ENCODE data around the gene LTC4S. TPM values are rescaled to one million over a fixed set of nuclear protein-coding genes. Genes with fewer than 3 reads are reported as not detected.

The LTC4S gene
- total RNA-seq, 4 donors from 2014 or later = 4.1 to 22.9 (median 13.6) TPM; not detected in 1

GRCh38 chr5:179816796-179817469, 23.1 kb downstream of the LTC4S start:
- peaks cover 0 to 1% of the 10 kb centered on the region in 2 donors for H3K4me1 ChIP-seq
- no peaks in the 10 kb centered on the region for H3K27me3 ChIP-seq
- H3K36me3 ChIP-seq = no peaks in the 10 kb centered on the region
- H3K27ac ChIP-seq = peak overlapping the region; percentile 98 to 99
- DNase-seq = peak in 1 of 2 donors; percentile 31
- peak overlapping the region; percentile 34 to 44 for H3K4me3 ChIP-seq
- TF ChIP-seq CTCF (IDR thresholded peaks at IDR 0.05) (peak in 2 of 4 experiments; percentile 6 to 14), POLR2A (IDR thresholded peaks at IDR 0.05) (peak in 1 of 2 donors; percentile 19)
- intact Hi-C loops (cut with DNase I; ENCODE audit: low total_unique reads) = no loop called here
- no peaks in the 10 kb centered on the region for H3K9me3 ChIP-seq

- Histone ChIP-seq H3K27me3 (no peaks in the 10 kb centered on the region), H3K4me1 (peaks cover 0 to 7% of the 10 kb centered on the region in 2 donors)
- intact Hi-C loops (cut with DNase I; ENCODE audit: low total_unique reads) = no loop called here
These were observed 23.7 kb downstream of the LTC4S start for GRCh38 chr5:179817470-179817840.

GRCh38 chr5:179817890-179818745, 24.3 kb downstream of the LTC4S start:
- Histone ChIP-seq H3K27ac (peak overlapping the region; percentile 98 to 99), H3K4me1 (peaks cover 0 to 13% of the 10 kb centered on the region in 2 donors), H3K4me3 (peak overlapping the region; percentile 48 to 97), H3K27me3 (no peaks in the 10 kb centered on the region), H3K36me3 (no peaks in the 10 kb centered on the region), H3K9me3 (no peaks in the 10 kb centered on the region)
- intact Hi-C loops (cut with DNase I; ENCODE audit: low total_unique reads) = no loop called here
- TF ChIP-seq CTCF (IDR thresholded peaks at IDR 0.05) = no peak
- no peak for TF ChIP-seq POLR2A (IDR thresholded peaks at IDR 0.05)
- DNase-seq = peak in 1 of 2 donors; percentile 50

More at GRCh38 chr5:179817470-179817840, 23.7 kb downstream of the LTC4S start:
- Histone ChIP-seq H3K4me3 (peak overlapping the region; percentile 34 to 44), H3K27ac (peak overlapping the region; percentile 98 to 99), H3K9me3 (no peaks in the 10 kb centered on the region), H3K36me3 (no peaks in the 10 kb centered on the region)
- peak in 1 of 2 donors; percentile 49 for DNase-seq
- TF ChIP-seq CTCF (IDR thresholded peaks at IDR 0.05) (no peak), POLR2A (IDR thresholded peaks at IDR 0.05) (no peak)

GRCh38 chr5:179818746-179819295, 25.0 kb downstream of the LTC4S start:
- Histone ChIP-seq H3K27me3 (no peaks in the 10 kb centered on the region), H3K36me3 (no peaks in the 10 kb centered on the region), H3K4me1 (peaks cover 5 to 13% of the 10 kb centered on the region in 2 donors), H3K4me3 (peak overlapping the region; percentile 48 to 97), H3K9me3 (no peaks in the 10 kb centered on the region), H3K27ac (peak overlapping the region; percentile 98 to 99)
- TF ChIP-seq POLR2A (IDR thresholded peaks at IDR 0.05) (peak; percentile 65 to 69), CTCF (IDR thresholded peaks at IDR 0.05) (no peak)
- peak; percentile 96 to 97 for DNase-seq
- intact Hi-C loops (cut with DNase I; ENCODE audit: low total_unique reads) = no loop called here

Measured in uterus (tissue), 4 donors.